Breast epithelium (tissue), 4 donors: Measurements from ENCODE around the gene ATAD3A. TPM values are rescaled to one million over a fixed set of nuclear protein-coding genes. Genes with fewer than 3 reads are reported as not detected.
"Not testable (repeated sequence)": the region's sequence is repeated elsewhere in the genome, so short reads cannot be mapped to it uniquely, and the experiment has no call there.

Experiments
- DNase-seq, 2 donors: peaks; one replicate each; pipeline ENCODE4 v3.0.0-alpha.2; 2019; ENCODE audit warnings: low spot score in 2 of 2
- H3K27ac ChIP-seq, 2 donors: fragments of 200-600 bp; sonication (generic) in 1 of 2; one replicate each; pipeline ENCODE4 v1.5.1; 2016 to 2019; ENCODE audit warnings: mild to moderate bottlenecking in 1 of 2
- H3K27me3 ChIP-seq, 2 donors: fragments of 200-600 bp; sonication (generic) in 1 of 2; one replicate each; pipeline versions ENCODE4 v1.5.1 to v1.6.0; 2017 to 2019; ENCODE audit warnings: control low read depth in 1 of 2, mild to moderate bottlenecking in 1 of 2
- H3K36me3 ChIP-seq: fragments of 200-600 bp; one replicate; pipeline ENCODE4 v1.5.1; 2019
- H3K4me1 ChIP-seq, 2 donors: fragments of 200-600 bp; sonication (generic); one replicate each; pipeline ENCODE4 v1.5.1; 2016 to 2019; ENCODE audit warnings: control low read depth in 1 of 2
- H3K4me3 ChIP-seq, 3 donors: fragments of 200-600 bp; sonication (generic); 1 replicate in 2 of 3; 2 replicates in 1 of 3; pipeline ENCODE4 v1.5.1; 2016 to 2019; ENCODE audit warnings: mild to moderate bottlenecking in 3 of 3, moderate library complexity in 2 of 3
- H3K9me3 ChIP-seq, 2 donors: fragments of 200-600 bp; sonication (generic) in 1 of 2; one replicate each; pipeline ENCODE4 v1.5.1; 2016 to 2019; ENCODE audit warnings: control low read depth in 1 of 2
- CTCF ChIP-seq, 3 donors: fragments of 450-650 bp; IDR thresholded peaks; one replicate each; pipeline ENCODE4 v1.5.1; 2016 to 2017; ENCODE audit warnings: antibody characterized with exemption in 3 of 3, mild to moderate bottlenecking in 3 of 3, moderate library complexity in 3 of 3
- POLR2A ChIP-seq: fragments of 450-650 bp; IDR thresholded peaks from one replicate; pipeline ENCODE4 v1.6.1; 2016; ENCODE audit warnings: antibody characterized with exemption, mild to moderate bottlenecking, moderate library complexity
- POLR2AphosphoS5 ChIP-seq, 3 donors: sonication (generic); formaldehyde crosslinking; IDR thresholded peaks; one replicate each; pipeline ENCODE4 v1.6.1; 2017; ENCODE audit warnings: antibody characterized with exemption in 3 of 3
- intact Hi-C: fragments of 100-400 bp; cut with DNase I; formaldehyde crosslinking; loops from one replicate; pipeline ENCODE4 v1.15.1; 2023; ENCODE audit warnings: low total_unique reads
- total RNA-seq, 3 donors: library from RNA; depleted of rRNA; stranded (reverse); fragments of >200 nt; gene quantifications; one replicate each; pipeline ENCODE4 v1.1.0, GENCODE V29; 2016

ATAD3A gene
- total RNA-seq, 3 donors from 2014 or later = 14.9 to 22.3 (median 15.5) TPM

GRCh38 chr1:1531947-1532346, 20.0 kb downstream of the ATAD3A start:
- Histone ChIP-seq H3K27ac (no peak overlapping the region), H3K36me3 (no peaks in the 10 kb centered on the region), H3K4me1 (no peaks in the 10 kb centered on the region), H3K9me3 (peaks cover 8 to 11% of the 10 kb centered on the region in 2 donors), H3K27me3 (no peaks in the 10 kb centered on the region), H3K4me3 (no peak overlapping the region)
- intact Hi-C loops = no loop called here
- TF ChIP-seq CTCF (IDR thresholded peaks at IDR 0.05) (no peak), POLR2A (no peak), POLR2AphosphoS5 (IDR thresholded peaks at IDR 0.05) (no peak)
- no peak for DNase-seq

GRCh38 chr1:1533176-1533893, 21.4 kb downstream of the ATAD3A start:
- H3K9me3 ChIP-seq = peaks cover 8 to 11% of the 10 kb centered on the region in 2 donors
- intact Hi-C loops, H3K27ac ChIP-seq, DNase-seq, H3K36me3 ChIP-seq, H3K4me3 ChIP-seq, H3K27me3 ChIP-seq, H3K4me1 ChIP-seq: not testable (repeated sequence)

- H3K36me3 ChIP-seq, H3K4me1 ChIP-seq, H3K4me3 ChIP-seq, intact Hi-C loops, H3K27me3 ChIP-seq, H3K27ac ChIP-seq, DNase-seq: not testable (repeated sequence)
- peaks cover 8 to 11% of the 10 kb centered on the region in 2 donors for H3K9me3 ChIP-seq
Measured at GRCh38 chr1:1533894-1534291, 21.9 kb downstream of the ATAD3A start.

GRCh38 chr1:1534401-1535154, 22.6 kb downstream of the ATAD3A start:
- Histone ChIP-seq H3K36me3 (no peaks in the 10 kb centered on the region), H3K4me3 (no peak overlapping the region), H3K27ac (no peak overlapping the region), H3K27me3 (no peaks in the 10 kb centered on the region), H3K4me1 (peaks cover 0 to 4% of the 10 kb centered on the region in 2 donors), H3K9me3 (peaks cover 8 to 11% of the 10 kb centered on the region in 2 donors)
- TF ChIP-seq CTCF (IDR thresholded peaks at IDR 0.05) = no peak
- no peak for TF ChIP-seq POLR2AphosphoS5 (IDR thresholded peaks at IDR 0.05)
- no peak for TF ChIP-seq POLR2A
- intact Hi-C loops = no loop called here
- DNase-seq = no peak

- Histone ChIP-seq H3K9me3 (peaks cover 8 to 11% of the 10 kb centered on the region in 2 donors), H3K36me3 (no peaks in the 10 kb centered on the region), H3K27ac (no peak overlapping the region), H3K4me3 (no peak overlapping the region), H3K27me3 (no peaks in the 10 kb centered on the region), H3K4me1 (peaks cover 0 to 4% of the 10 kb centered on the region in 2 donors)
- TF ChIP-seq CTCF (IDR thresholded peaks at IDR 0.05) (no peak), POLR2AphosphoS5 (IDR thresholded peaks at IDR 0.05) (no peak), POLR2A (no peak)
- no peak for DNase-seq
- intact Hi-C loops = no loop called here
Measured at GRCh38 chr1:1535201-1536018, 23.4 kb downstream of the ATAD3A start.
